H1 (cell line): ENCODE results near the gene ARHGAP22. TPM values are rescaled to one million over a fixed set of nuclear protein-coding genes. Genes with fewer than 3 reads are reported as not detected.

Source experiments
- CHD1 ChIP-seq: IDR thresholded peaks from 2 replicates; pipeline ENCODE4 v1.6.1; 2012; ENCODE audit warnings: low read depth, low read length, improper control_type of control experiment
- HDAC2 ChIP-seq, 2 experiments: fragments of 300-600 bp in 1 of 2; sonication (generic) in 1 of 2; IDR thresholded peaks; 2 replicates each; pipeline ENCODE4 v1.6.1; 2011 to 2012; ENCODE audit warnings: low read depth in 2 of 2, low read length in 2 of 2, mild to moderate bottlenecking in 2 of 2, moderate library complexity in 2 of 2, borderline replicate concordance in 1 of 2, inconsistent platforms in 1 of 2
- SIN3A ChIP-seq, 2 experiments: IDR thresholded peaks in 1 of 2; conservative IDR thresholded peaks in 1 of 2; 2 replicates each; pipeline ENCODE4 v1.6.1; 2011 to 2012; ENCODE audit warnings: low read length in 2 of 2, improper control_type of control experiment in 1 of 2, low read depth in 1 of 2, mild to moderate bottlenecking in 1 of 2
- polyA plus RNA-seq, 7 experiments: library from polyadenylated mRNA; depleted of rRNA in 3 of 7; stranded (reverse) in 5 of 7; unstranded in 2 of 7; fragments of >200 nt in 5 of 7; fragments of 200-250 nt in 2 of 7; gene quantifications; 1 replicate in 5 of 7; 2 replicates in 1 of 7; 4 replicates in 1 of 7; pipeline versions ENCODE4 v1.2.1 to v1.2.3, GENCODE V29; 2011 to 2013; ENCODE audit warnings: missing spikeins in 2 of 7, mixed read lengths in 2 of 7
- total RNA-seq: library from RNA; stranded (reverse); fragmentation: NEBNext Ultra II Directional; extraction: Animal tissue kit (Norgen Biotek cat#: 25700); gene quantifications from 2 replicates; pipeline ENCODE4 v1.2.1, GENCODE V29; 2021

Gene ARHGAP22
- total and polyA plus RNA-seq, 2 of the 8 experiments (the other 6 are each of a cell fraction or from before 2014, with no cell fraction given) = 3.6 to 11.2 TPM

GRCh38 chr10:48525113-48525512 is 79.8 kb downstream of the ARHGAP22 start (continued):
- no peak for TF ChIP-seq HDAC2 (IDR thresholded peaks at IDR 0.05; ENCODE audit: borderline replicate concordance in 1 of 2, low read depth in 2 of 2, low read length in 2 of 2)
- no peak for TF ChIP-seq SIN3A (conservative IDR thresholded peaks at IDR 0.05 in 1 of 2, IDR thresholded peaks at IDR 0.05 in 1 of 2; ENCODE audit: low read depth in 1 of 2, low read length in 2 of 2)
- no peak for TF ChIP-seq CHD1
